ENCODE data around the gene TMEM25. TPM values are rescaled to one million over a fixed set of nuclear protein-coding genes. Genes with fewer than 3 reads are reported as not detected.
A peak's percentile ranks its signal among the peaks of the same experiment; 100 is the strongest.

The TMEM25 gene
- total and polyA plus RNA-seq, 2 donors (not counting 3 experiments of a cell fraction or from before 2014, with no cell fraction given) = 18.9 to 34.6 TPM

DNA sequence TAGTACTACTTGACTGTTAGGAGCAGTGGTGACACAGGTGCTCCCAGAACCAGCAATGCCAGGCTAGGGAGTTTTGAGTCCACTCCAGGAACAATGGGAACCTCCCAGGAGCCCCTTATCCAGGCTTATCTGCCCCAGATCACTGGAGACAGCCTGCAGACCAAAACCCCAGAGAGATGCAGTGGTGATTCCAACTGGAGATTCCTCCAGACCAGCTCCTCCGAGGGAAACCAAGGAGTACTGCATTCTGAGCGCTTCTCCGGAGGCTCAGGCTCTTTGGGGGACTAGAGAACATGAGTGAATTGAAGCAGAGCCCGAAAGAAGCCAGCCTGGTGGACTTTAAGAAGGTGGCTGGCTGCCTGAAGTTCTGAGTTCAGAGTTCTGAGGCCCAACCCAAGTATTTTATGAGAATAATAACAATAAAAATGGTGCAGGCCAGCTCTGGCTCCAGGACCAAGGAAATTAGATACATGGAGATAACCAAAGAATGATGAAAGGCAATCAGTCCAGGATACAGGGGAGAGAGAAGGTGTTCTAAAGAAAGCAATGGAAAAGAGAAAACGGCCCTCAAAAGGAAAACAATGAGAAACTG lies 1.3 kb upstream of the TMEM25 start:
- Histone ChIP-seq H3K4me2 (ENCODE audit: insufficient read depth, low read length) (peak overlapping the region; percentile 31), H3K79me2 (ENCODE audit: control insufficient read depth, insufficient read depth, low read length) (no peaks in the 10 kb centered on the region), H3K4me3 (replicated peaks in 1 of 3; ENCODE audit: insufficient read depth in 1 of 3, low read depth in 1 of 3, low read length in 3 of 3) (peak overlapping the region in 2 of 3 experiments; percentile 19 to 78), H3K36me3 (ENCODE audit: control insufficient read depth in 2 of 2, extremely low read depth in 1 of 2, insufficient read depth in 2 of 2, low read length in 2 of 2) (peaks cover 0 to 5% of the 10 kb centered on the region in 2 experiments), H3K27ac (ENCODE audit: insufficient read depth, low read depth, low read length) (no peak overlapping the region), H3K9me1 (replicated peaks; ENCODE audit: control insufficient read depth, extremely low read depth, insufficient read depth, low read length) (no peaks in the 10 kb centered on the region), H3K9me3 (replicated peaks; ENCODE audit: control insufficient read depth, insufficient read depth, low read length) (no peaks in the 10 kb centered on the region), H4K20me1 (replicated peaks; ENCODE audit: control insufficient read depth, extremely low read depth, insufficient read depth, low read length) (no peaks in the 10 kb centered on the region), H3K9ac (replicated peaks; ENCODE audit: extremely low read depth, insufficient read depth, low read length) (no peak overlapping the region), H2AFZ (ENCODE audit: low read depth, low read length) (no peak overlapping the region), H3K27me3 (ENCODE audit: control insufficient read depth in 2 of 2, insufficient read depth in 2 of 2, low read length in 2 of 2) (no peaks in the 10 kb centered on the region), H3K4me1 (ENCODE audit: control insufficient read depth, extremely low read depth, insufficient read depth, low read length) (peaks cover 10% of the 10 kb centered on the region)
- dilution Hi-C loops (cut with MboI; ENCODE audit: extremely low pct_ligation_motif_present, low sequenced_read_pairs) = no loop called here
- no peak for DNase-seq (ENCODE audit: low read depth, low spot score)
- BruUV-seq (replicated peaks) = no TSS peak
- ChIA-PET CTCF (no interaction called here), POLR2A (no interaction called here)
- no peak for FAIRE-seq
- TF ChIP-seq EZH2 (IDR thresholded peaks at IDR 0.05; ENCODE audit: borderline replicate concordance, low read depth, low read length, severe bottlenecking) (no peak), JUN (IDR thresholded peaks at IDR 0.05; ENCODE audit: borderline replicate concordance, insufficient read depth, insufficient read length, low read depth) (no peak), POLR2A (IDR thresholded peaks at IDR 0.05; ENCODE audit: low read depth, low read length) (no peak)
- TF ChIP-seq, protein P1, sequence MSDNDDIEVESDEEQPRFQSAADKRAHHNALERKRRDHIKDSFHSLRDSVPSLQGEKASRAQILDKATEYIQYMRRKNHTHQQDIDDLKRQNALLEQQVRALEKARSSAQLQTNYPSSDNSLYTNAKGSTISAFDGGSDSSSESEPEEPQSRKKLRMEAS (IDR thresholded peaks at IDR 0.05; ENCODE audit: insufficient read depth, insufficient read length) = no peak
- TF ChIP-seq, protein P2, sequence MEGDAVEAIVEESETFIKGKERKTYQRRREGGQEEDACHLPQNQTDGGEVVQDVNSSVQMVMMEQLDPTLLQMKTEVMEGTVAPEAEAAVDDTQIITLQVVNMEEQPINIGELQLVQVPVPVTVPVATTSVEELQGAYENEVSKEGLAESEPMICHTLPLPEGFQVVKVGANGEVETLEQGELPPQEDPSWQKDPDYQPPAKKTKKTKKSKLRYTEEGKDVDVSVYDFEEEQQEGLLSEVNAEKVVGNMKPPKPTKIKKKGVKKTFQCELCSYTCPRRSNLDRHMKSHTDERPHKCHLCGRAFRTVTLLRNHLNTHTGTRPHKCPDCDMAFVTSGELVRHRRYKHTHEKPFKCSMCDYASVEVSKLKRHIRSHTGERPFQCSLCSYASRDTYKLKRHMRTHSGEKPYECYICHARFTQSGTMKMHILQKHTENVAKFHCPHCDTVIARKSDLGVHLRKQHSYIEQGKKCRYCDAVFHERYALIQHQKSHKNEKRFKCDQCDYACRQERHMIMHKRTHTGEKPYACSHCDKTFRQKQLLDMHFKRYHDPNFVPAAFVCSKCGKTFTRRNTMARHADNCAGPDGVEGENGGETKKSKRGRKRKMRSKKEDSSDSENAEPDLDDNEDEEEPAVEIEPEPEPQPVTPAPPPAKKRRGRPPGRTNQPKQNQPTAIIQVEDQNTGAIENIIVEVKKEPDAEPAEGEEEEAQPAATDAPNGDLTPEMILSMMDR (IDR thresholded peaks at IDR 0.05; ENCODE audit: extremely low read depth in 1 of 2, insufficient read depth in 1 of 2, low read depth in 1 of 2, low read length in 2 of 2) = no peak
- intact Hi-C loops (cut with micrococcal nuclease) = loop anchor here (1.0 kb wide), 1 partner anchor 37 kb away; no protein-coding TSS in a partner anchor

Data from endothelial cell of umbilical vein (primary cell).